Keratinocyte (primary cell): ENCODE results near the gene DLEC1. TPM values are rescaled to one million over a fixed set of nuclear protein-coding genes. Genes with fewer than 3 reads are reported as not detected.
"Not testable (repeated sequence)": the region's sequence is repeated elsewhere in the genome, so short reads cannot be mapped to it uniquely, and the experiment has no call there.

Experiments
- DNase-seq: peaks from one replicate; pipeline ENCODE4 v3.0.0-alpha.2; 2011; ENCODE audit warnings: low read depth, missing footprints, low spot score
- FAIRE-seq: peaks from 2 replicates; lab custom pipeline; 2011; peaks lifted over from hg19 to GRCh38; lab: Jason Lieb, UNC
- H2AFZ ChIP-seq: 2 replicates; pipeline ENCODE4 v1.6.0; 2012; ENCODE audit warnings: low read length, control low read depth, inconsistent platforms; ENCODE audit not compliant: control insufficient read depth
- H3K27ac ChIP-seq: 2 replicates; pipeline ENCODE4 v1.5.1; 2011; ENCODE audit warnings: low read length; ENCODE audit not compliant: control insufficient read depth, insufficient read depth
- H3K27me3 ChIP-seq: 3 replicates; pipeline ENCODE4 v1.6.0; 2011; ENCODE audit warnings: low read length; ENCODE audit not compliant: control insufficient read depth, insufficient read depth; ENCODE audit errors: extremely low read depth
- H3K36me3 ChIP-seq, 2 experiments: 2 replicates in 1 of 2; 3 replicates in 1 of 2; pipeline ENCODE4 v1.5.1; 2011; ENCODE audit warnings: low read length in 2 of 2, mild to moderate bottlenecking in 1 of 2; ENCODE audit not compliant: control insufficient read depth in 2 of 2, insufficient read depth in 2 of 2; ENCODE audit errors: extremely low read depth in 1 of 2
- H3K4me1 ChIP-seq: 3 replicates; pipeline ENCODE4 v1.5.1; 2011; ENCODE audit warnings: low read length; ENCODE audit not compliant: control insufficient read depth, insufficient read depth; ENCODE audit errors: extremely low read depth
- H3K4me2 ChIP-seq: 3 replicates; pipeline ENCODE4 v1.6.0; 2011; ENCODE audit warnings: low read depth, low read length; ENCODE audit not compliant: control insufficient read depth, insufficient read depth; ENCODE audit errors: extremely low read depth
- H3K4me3 ChIP-seq, 3 experiments: fragments of 200-600 bp in 1 of 3; sonication (generic) in 1 of 3; 2 replicates in 2 of 3; 3 replicates in 1 of 3; pipeline ENCODE4 v1.5.1; 2011 to 2016; ENCODE audit warnings: low read length in 3 of 3, mild to moderate bottlenecking in 3 of 3, control low read depth in 2 of 3, inconsistent platforms in 1 of 3, low read depth in 1 of 3, mixed read lengths in 1 of 3, mixed run types in 1 of 3, moderate library complexity in 1 of 3; ENCODE audit not compliant: control insufficient read depth in 2 of 3, insufficient read depth in 2 of 3; ENCODE audit errors: extremely low read depth in 1 of 3
- H3K79me2 ChIP-seq: 2 replicates; pipeline ENCODE4 v1.6.0; 2012; ENCODE audit warnings: low read length; ENCODE audit not compliant: control insufficient read depth, insufficient read depth
- H3K9ac ChIP-seq: 3 replicates; pipeline ENCODE4 v1.6.0; 2011; ENCODE audit warnings: low read length; ENCODE audit not compliant: control insufficient read depth, insufficient read depth; ENCODE audit errors: extremely low read depth
- H3K9me1 ChIP-seq: 3 replicates; pipeline ENCODE4 v1.6.0; 2011; ENCODE audit warnings: low read length; ENCODE audit not compliant: control insufficient read depth, insufficient read depth; ENCODE audit errors: extremely low read depth
- H3K9me3 ChIP-seq: 2 replicates; pipeline ENCODE4 v1.5.1; 2012; ENCODE audit warnings: low read depth, low read length; ENCODE audit not compliant: control insufficient read depth
- H4K20me1 ChIP-seq: 3 replicates; pipeline ENCODE4 v1.6.0; 2011; ENCODE audit warnings: low read length; ENCODE audit not compliant: control insufficient read depth, insufficient read depth; ENCODE audit errors: extremely low read depth
- CTCF ChIP-seq, 3 experiments: IDR thresholded peaks in 1 of 3; conservative IDR thresholded peaks in 1 of 3; optimal IDR thresholded peaks in 1 of 3; 2 replicates in 2 of 3; 3 replicates in 1 of 3; pipeline versions ENCODE3 to v1.5.1; 2011; ENCODE audit warnings: low read length in 3 of 3, mild to moderate bottlenecking in 3 of 3, moderate library complexity in 2 of 3, control low read depth in 1 of 3, inconsistent platforms in 1 of 3; ENCODE audit not compliant: insufficient read depth in 2 of 3; ENCODE audit errors: extremely low read depth in 1 of 3
- EZH2 ChIP-seq: IDR thresholded peaks from one replicate; pipeline ENCODE4 v1.6.1; 2012; ENCODE audit warnings: inconsistent platforms, mild to moderate bottlenecking, low read length, moderate library complexity
- dilution Hi-C: fragments of 300-500 bp; cut with MboI; formaldehyde crosslinking; loops from one replicate; pipeline ENCODE4 v1.7.0; 2020; ENCODE audit warnings: low sequenced_read_pairs; ENCODE audit not compliant: extremely low pct_ligation_motif_present
- polyA plus RNA-seq, 5 experiments: library from polyadenylated mRNA; depleted of rRNA in 3 of 5; stranded (reverse) in 3 of 5; stranded (forward) in 1 of 5; unstranded in 1 of 5; fragments of >200 nt; gene quantifications; 1 replicate in 1 of 5; 2 replicates in 3 of 5; 3 replicates in 1 of 5; pipeline versions ENCODE4 v1.2.1 to v1.2.3, GENCODE V29; 2011 to 2012; ENCODE audit warnings: missing spikeins in 2 of 5, low read depth in 1 of 5, low replicate concordance in 1 of 5

DLEC1 gene
- polyA plus RNA-seq, 1 donor (not counting 4 experiments of a cell fraction or from before 2014, with no cell fraction given): not detected

- dilution Hi-C loops: no loop called here
- no peak for FAIRE-seq
These were observed 12.1 kb downstream of the DLEC1 start for GRCh38 chr3:38051131-38051530.

GRCh38 chr3:38053286-38053685 lies 14.3 kb downstream of the DLEC1 start:
- H3K4me2 ChIP-seq, H3K36me3 ChIP-seq, dilution Hi-C loops, H3K9me1 ChIP-seq, H3K27ac ChIP-seq, H3K27me3 ChIP-seq, H4K20me1 ChIP-seq, H3K9ac ChIP-seq, H3K4me1 ChIP-seq, H2AFZ ChIP-seq, DNase-seq, H3K4me3 ChIP-seq, FAIRE-seq, H3K79me2 ChIP-seq, H3K9me3 ChIP-seq: not testable (repeated sequence)

More at GRCh38 chr3:38051131-38051530, 12.1 kb downstream of the DLEC1 start:
- no peak for TF ChIP-seq CTCF (optimal IDR thresholded peaks at IDR 0.05 in 1 of 3, IDR thresholded peaks at IDR 0.05 in 1 of 3, conservative IDR thresholded peaks at IDR 0.05 in 1 of 3; ENCODE audit: extremely low read depth in 1 of 3, insufficient read depth in 2 of 3, low read length in 3 of 3)
- TF ChIP-seq EZH2: no peak
- peaks cover 3% of the 10 kb centered on the region for H3K27me3 ChIP-seq
- no peaks in the 10 kb centered on the region for H4K20me1 ChIP-seq
- H3K9me1 ChIP-seq: no peaks in the 10 kb centered on the region
- no peak overlapping the region for H3K4me3 ChIP-seq
- no peak overlapping the region for H3K4me2 ChIP-seq
- H3K4me1 ChIP-seq: no peaks in the 10 kb centered on the region
- no peak for DNase-seq
- no peak overlapping the region for H3K27ac ChIP-seq
- H2AFZ ChIP-seq: no peak overlapping the region
- no peaks in the 10 kb centered on the region for H3K79me2 ChIP-seq
- no peaks in the 10 kb centered on the region for H3K36me3 ChIP-seq
- H3K9me3 ChIP-seq: no peaks in the 10 kb centered on the region
- no peak overlapping the region for H3K9ac ChIP-seq

GRCh38 chr3:38053813-38054498 lies 14.9 kb downstream of the DLEC1 start:
- H3K4me1 ChIP-seq, H4K20me1 ChIP-seq, FAIRE-seq, H3K79me2 ChIP-seq, H3K27me3 ChIP-seq, DNase-seq, H3K4me3 ChIP-seq, dilution Hi-C loops, H3K9me1 ChIP-seq, H3K9ac ChIP-seq, H3K36me3 ChIP-seq, H3K4me2 ChIP-seq, H3K9me3 ChIP-seq, H2AFZ ChIP-seq, H3K27ac ChIP-seq: not testable (repeated sequence)
